Esophagus muscularis mucosa (tissue), 4 donors: ENCODE measurements around the gene CBFA2T3.

Experiments
- CTCF ChIP-seq, 3 experiments: fragments of 200-600 bp in 2 of 3; fragments of 450-650 bp in 1 of 3; sonication (generic) in 2 of 3; IDR thresholded peaks; one replicate each; pipeline ENCODE4 v1.5.1; 2017 to 2019; ENCODE audit warnings: antibody characterized with exemption in 3 of 3, mild to moderate bottlenecking in 2 of 3, moderate library complexity in 1 of 3
- EP300 ChIP-seq: sonication (generic); formaldehyde crosslinking; IDR thresholded peaks from one replicate; pipeline ENCODE4 v1.6.1; 2017; ENCODE audit warnings: antibody characterized with exemption
- POLR2A ChIP-seq: fragments of 450-650 bp; IDR thresholded peaks from one replicate; pipeline ENCODE4 v1.6.1; 2017; ENCODE audit warnings: antibody characterized with exemption, moderate library complexity, mild to moderate bottlenecking, low read depth
- POLR2AphosphoS5 ChIP-seq, 2 donors: sonication (generic); formaldehyde crosslinking; IDR thresholded peaks; one replicate each; pipeline ENCODE4 v1.6.1; 2017; ENCODE audit warnings: antibody characterized with exemption in 2 of 2

GRCh38 chr16:88983771-88984687, 7.0 kb upstream of the CBFA2T3 start:
- TF ChIP-seq CTCF (IDR thresholded peaks at IDR 0.05) (no peak), POLR2AphosphoS5 (IDR thresholded peaks at IDR 0.05) (no peak), POLR2A (no peak), EP300 (no peak)
